ENCODE data around the gene PACS2.
"Not testable (repeated sequence)": the region's sequence is repeated elsewhere in the genome, so short reads cannot be mapped to it uniquely, and the experiment has no call there.

- TF ChIP-seq, protein P1, sequence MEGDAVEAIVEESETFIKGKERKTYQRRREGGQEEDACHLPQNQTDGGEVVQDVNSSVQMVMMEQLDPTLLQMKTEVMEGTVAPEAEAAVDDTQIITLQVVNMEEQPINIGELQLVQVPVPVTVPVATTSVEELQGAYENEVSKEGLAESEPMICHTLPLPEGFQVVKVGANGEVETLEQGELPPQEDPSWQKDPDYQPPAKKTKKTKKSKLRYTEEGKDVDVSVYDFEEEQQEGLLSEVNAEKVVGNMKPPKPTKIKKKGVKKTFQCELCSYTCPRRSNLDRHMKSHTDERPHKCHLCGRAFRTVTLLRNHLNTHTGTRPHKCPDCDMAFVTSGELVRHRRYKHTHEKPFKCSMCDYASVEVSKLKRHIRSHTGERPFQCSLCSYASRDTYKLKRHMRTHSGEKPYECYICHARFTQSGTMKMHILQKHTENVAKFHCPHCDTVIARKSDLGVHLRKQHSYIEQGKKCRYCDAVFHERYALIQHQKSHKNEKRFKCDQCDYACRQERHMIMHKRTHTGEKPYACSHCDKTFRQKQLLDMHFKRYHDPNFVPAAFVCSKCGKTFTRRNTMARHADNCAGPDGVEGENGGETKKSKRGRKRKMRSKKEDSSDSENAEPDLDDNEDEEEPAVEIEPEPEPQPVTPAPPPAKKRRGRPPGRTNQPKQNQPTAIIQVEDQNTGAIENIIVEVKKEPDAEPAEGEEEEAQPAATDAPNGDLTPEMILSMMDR (conservative IDR thresholded peaks at IDR 0.05) = not testable (repeated sequence)
- TF ChIP-seq EZH2 (IDR thresholded peaks at IDR 0.05; ENCODE audit: low read depth) = not testable (repeated sequence)
Measured at GRCh38 chr14:105327695-105328045, 13.1 kb downstream of the PACS2 start.

Data from PC-9 (cell line).